Endothelial cell of umbilical vein (primary cell): ENCODE results near the gene OR2C3. TPM values are rescaled to one million over a fixed set of nuclear protein-coding genes. Genes with fewer than 3 reads are reported as not detected.

Experiments
- BruUV-seq: library from RNA; stranded (reverse); fragments of 400-500 nt; replicated peaks from 2 replicates; lab custom pipeline; 2021; lab: Mats Ljungman, UMichigan
- CTCF ChIA-PET: fragments of 300-600, 350-600 bp; sonication (Branson Sonifier 250); formaldehyde crosslinking; loops from one replicate; lab custom pipeline; 2021; ENCODE audit warnings: antibody characterized with exemption, inconsistent platforms; lab: Charles Lee
- POLR2A ChIA-PET: fragments of 300-600, 350-600 bp; sonication (Branson Sonifier 250); formaldehyde crosslinking; loops from one replicate; lab custom pipeline; 2021; ENCODE audit warnings: antibody characterized with exemption, inconsistent platforms; lab: Charles Lee
- DNase-seq: peaks from one replicate; pipeline ENCODE4 v3.0.0-alpha.2; 2011; ENCODE audit warnings: low read depth, low spot score
- FAIRE-seq: peaks from 2 replicates; lab custom pipeline; 2011; peaks lifted over from hg19 to GRCh38; lab: Jason Lieb, UNC
- H2AFZ ChIP-seq: 2 replicates; pipeline ENCODE4 v1.6.0; 2012; ENCODE audit warnings: low read depth, low read length, control low read depth, inconsistent platforms
- H3K27ac ChIP-seq: 2 replicates; pipeline ENCODE4 v1.5.1; 2011; ENCODE audit warnings: low read depth, mild to moderate bottlenecking, control low read depth, low read length, moderate library complexity; ENCODE audit not compliant: insufficient read depth
- H3K27me3 ChIP-seq, 2 experiments: 2 replicates each; pipeline versions ENCODE4 v1.6.0 to v1.6.1; 2011; ENCODE audit warnings: low read length in 2 of 2, mixed read lengths in 1 of 2; ENCODE audit not compliant: control insufficient read depth in 2 of 2, insufficient read depth in 2 of 2
- H3K36me3 ChIP-seq, 2 experiments: 2 replicates in 1 of 2; 3 replicates in 1 of 2; pipeline ENCODE4 v1.5.1; 2011; ENCODE audit warnings: low read length in 2 of 2, mild to moderate bottlenecking in 1 of 2, moderate library complexity in 1 of 2; ENCODE audit not compliant: control insufficient read depth in 2 of 2, insufficient read depth in 2 of 2; ENCODE audit errors: extremely low read depth in 1 of 2
- H3K4me1 ChIP-seq: 3 replicates; pipeline ENCODE4 v1.5.1; 2011; ENCODE audit warnings: mild to moderate bottlenecking, low read length; ENCODE audit not compliant: control insufficient read depth, insufficient read depth; ENCODE audit errors: extremely low read depth
- H3K4me2 ChIP-seq: 2 replicates; pipeline ENCODE4 v1.6.1; 2011; ENCODE audit warnings: low read length, control low read depth, mixed read lengths; ENCODE audit not compliant: insufficient read depth
- H3K4me3 ChIP-seq, 3 experiments: fragments of 200-600 bp in 1 of 3; sonication (generic), shearing (Covaris generic) in 1 of 3; replicated peaks in 1 of 3; 2 replicates each; pipeline ENCODE4 v1.5.1; 2011 to 2016; ENCODE audit warnings: control low read depth in 3 of 3, low read length in 3 of 3, mild to moderate bottlenecking in 2 of 3, inconsistent platforms in 1 of 3, low read depth in 1 of 3, moderate library complexity in 1 of 3; ENCODE audit not compliant: insufficient read depth in 1 of 3
- H3K79me2 ChIP-seq: 2 replicates; pipeline ENCODE4 v1.6.0; 2012; ENCODE audit warnings: low read length, inconsistent platforms; ENCODE audit not compliant: control insufficient read depth, insufficient read depth
- H3K9ac ChIP-seq: replicated peaks from 2 replicates; pipeline ENCODE3; 2011; ENCODE audit warnings: low read length, control low read depth; ENCODE audit not compliant: insufficient read depth; ENCODE audit errors: extremely low read depth
- H3K9me1 ChIP-seq: replicated peaks from 3 replicates; pipeline ENCODE4 v1.6.0; 2011; ENCODE audit warnings: mild to moderate bottlenecking, low read length; ENCODE audit not compliant: control insufficient read depth, insufficient read depth; ENCODE audit errors: extremely low read depth
- H3K9me3 ChIP-seq: replicated peaks from 2 replicates; pipeline ENCODE4 v1.5.1; 2012; ENCODE audit warnings: low read length, inconsistent platforms; ENCODE audit not compliant: control insufficient read depth, insufficient read depth
- H4K20me1 ChIP-seq: replicated peaks from 2 replicates; pipeline ENCODE3; 2011; ENCODE audit warnings: mild to moderate bottlenecking, low read length; ENCODE audit not compliant: control insufficient read depth, insufficient read depth; ENCODE audit errors: extremely low read depth
- EZH2 ChIP-seq: IDR thresholded peaks from 2 replicates; pipeline ENCODE4 v1.6.1; 2012; ENCODE audit warnings: borderline replicate concordance, low read depth, mild to moderate bottlenecking, moderate library complexity, low read length, inconsistent platforms; ENCODE audit not compliant: severe bottlenecking
- FOS ChIP-seq: IDR thresholded peaks from 2 replicates; pipeline ENCODE4 v1.6.1; 2011; ENCODE audit warnings: mild to moderate bottlenecking, low read length, moderate library complexity, borderline replicate concordance; ENCODE audit not compliant: insufficient read depth
- GATA2 ChIP-seq: IDR thresholded peaks from 2 replicates; pipeline ENCODE4 v1.7.0; 2011; ENCODE audit warnings: low read depth, mild to moderate bottlenecking, moderate library complexity, mixed read lengths, low read length; ENCODE audit not compliant: insufficient read length, insufficient read depth
- MYC ChIP-seq: IDR thresholded peaks from one replicate; pipeline ENCODE4 v1.6.1; 2011; ENCODE audit warnings: mild to moderate bottlenecking, low read depth, low read length
- POLR2A ChIP-seq: IDR thresholded peaks from 2 replicates; pipeline ENCODE4 v1.6.1; 2012; ENCODE audit warnings: low read depth, mild to moderate bottlenecking, control low read depth, low read length
- POLR2AphosphoS5 ChIP-seq: IDR thresholded peaks from 2 replicates; pipeline ENCODE4 v1.6.1; 2012; ENCODE audit warnings: low read depth, mild to moderate bottlenecking, control low read depth, low read length, moderate library complexity; ENCODE audit not compliant: insufficient read depth
- dilution Hi-C: fragments of 300-500 bp; cut with MboI; formaldehyde crosslinking; loops from one replicate; pipeline ENCODE4 v1.15.0; 2019; ENCODE audit warnings: low sequenced_read_pairs; ENCODE audit not compliant: extremely low pct_ligation_motif_present
- intact Hi-C: fragments of 100-400 bp; cut with micrococcal nuclease; formaldehyde crosslinking; loops from one replicate; pipeline ENCODE4 v1.10.0; 2022
- polyA plus RNA-seq, 4 experiments: library from polyadenylated mRNA; depleted of rRNA in 3 of 4; stranded (reverse) in 3 of 4; unstranded in 1 of 4; fragments of >200 nt; gene quantifications; 2 replicates each; pipeline versions ENCODE4 v1.2.1 to v1.2.3, GENCODE V29; 2011 to 2012; ENCODE audit warnings: missing spikeins in 1 of 4
- total RNA-seq: library from RNA; stranded (reverse); gene quantifications from 2 replicates; pipeline ENCODE4 v1.2.3, GENCODE V29; 2021
- TF ChIP-seq, protein P1 (sequence below): IDR thresholded peaks from 2 replicates; pipeline ENCODE4 v1.6.1; 2011; ENCODE audit not compliant: insufficient read depth, insufficient read length
- TF ChIP-seq, protein P2 (sequence below), 2 donors: IDR thresholded peaks; 1 replicate in 1 of 2; 2 replicates in 1 of 2; pipeline ENCODE4 v1.5.1; 2011; ENCODE audit warnings: low read length in 2 of 2, mild to moderate bottlenecking in 2 of 2, moderate library complexity in 2 of 2, control low read depth in 1 of 2, inconsistent platforms in 1 of 2, low read depth in 1 of 2; ENCODE audit not compliant: insufficient read depth in 1 of 2; ENCODE audit errors: extremely low read depth in 1 of 2

The OR2C3 gene
- total and polyA plus RNA-seq, 2 donors (not counting 3 experiments of a cell fraction or from before 2014, with no cell fraction given): not detected

DNA sequence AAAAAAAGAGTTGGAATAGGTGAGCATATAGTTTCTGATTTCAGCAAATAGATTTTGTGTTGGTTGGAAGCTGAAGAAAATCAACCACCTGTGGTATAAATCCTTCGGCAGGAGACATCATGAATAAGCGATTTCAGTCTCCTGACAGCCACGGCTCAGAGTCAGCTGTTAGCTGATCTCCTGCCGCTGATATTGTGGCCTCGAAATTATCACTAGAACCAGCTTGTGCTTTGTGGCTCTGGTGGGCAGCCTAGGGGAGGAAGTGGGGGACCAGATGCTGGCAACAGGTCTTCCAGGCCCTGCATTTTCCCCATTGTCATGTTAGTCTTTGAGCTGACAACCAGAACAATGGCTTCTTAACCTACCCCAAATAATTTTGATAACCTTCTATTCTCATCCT is 11.9 kb upstream of the OR2C3 start:
- Histone ChIP-seq H3K36me3 (no peaks in the 10 kb centered on the region), H3K27me3 (no peaks in the 10 kb centered on the region), H3K9me1 (no peaks in the 10 kb centered on the region), H3K4me3 (no peak overlapping the region), H2AFZ (no peak overlapping the region), H3K9me3 (peaks cover 4% of the 10 kb centered on the region), H3K4me1 (no peaks in the 10 kb centered on the region), H3K79me2 (no peaks in the 10 kb centered on the region), H3K9ac (no peak overlapping the region), H4K20me1 (no peaks in the 10 kb centered on the region), H3K4me2 (no peak overlapping the region), H3K27ac (no peak overlapping the region)
- DNase-seq (no peak), FAIRE-seq (no peak)
- CTCF ChIA-PET: no interaction called here
- no TSS peak for BruUV-seq
- intact Hi-C loops: no loop called here
- TF ChIP-seq POLR2A: no peak
- no peak for TF ChIP-seq EZH2
- no peak for TF ChIP-seq FOS
- TF ChIP-seq POLR2AphosphoS5: no peak
- no peak for TF ChIP-seq MYC
- no peak for TF ChIP-seq GATA2
- TF ChIP-seq, protein P1, sequence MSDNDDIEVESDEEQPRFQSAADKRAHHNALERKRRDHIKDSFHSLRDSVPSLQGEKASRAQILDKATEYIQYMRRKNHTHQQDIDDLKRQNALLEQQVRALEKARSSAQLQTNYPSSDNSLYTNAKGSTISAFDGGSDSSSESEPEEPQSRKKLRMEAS: no peak
- TF ChIP-seq, protein P2, sequence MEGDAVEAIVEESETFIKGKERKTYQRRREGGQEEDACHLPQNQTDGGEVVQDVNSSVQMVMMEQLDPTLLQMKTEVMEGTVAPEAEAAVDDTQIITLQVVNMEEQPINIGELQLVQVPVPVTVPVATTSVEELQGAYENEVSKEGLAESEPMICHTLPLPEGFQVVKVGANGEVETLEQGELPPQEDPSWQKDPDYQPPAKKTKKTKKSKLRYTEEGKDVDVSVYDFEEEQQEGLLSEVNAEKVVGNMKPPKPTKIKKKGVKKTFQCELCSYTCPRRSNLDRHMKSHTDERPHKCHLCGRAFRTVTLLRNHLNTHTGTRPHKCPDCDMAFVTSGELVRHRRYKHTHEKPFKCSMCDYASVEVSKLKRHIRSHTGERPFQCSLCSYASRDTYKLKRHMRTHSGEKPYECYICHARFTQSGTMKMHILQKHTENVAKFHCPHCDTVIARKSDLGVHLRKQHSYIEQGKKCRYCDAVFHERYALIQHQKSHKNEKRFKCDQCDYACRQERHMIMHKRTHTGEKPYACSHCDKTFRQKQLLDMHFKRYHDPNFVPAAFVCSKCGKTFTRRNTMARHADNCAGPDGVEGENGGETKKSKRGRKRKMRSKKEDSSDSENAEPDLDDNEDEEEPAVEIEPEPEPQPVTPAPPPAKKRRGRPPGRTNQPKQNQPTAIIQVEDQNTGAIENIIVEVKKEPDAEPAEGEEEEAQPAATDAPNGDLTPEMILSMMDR (IDR thresholded peaks at IDR 0.05; ENCODE audit: extremely low read depth in 1 of 2, insufficient read depth in 1 of 2, low read depth in 1 of 2, low read length in 2 of 2): no peak
- POLR2A ChIA-PET: no interaction called here
- dilution Hi-C loops: no loop called here
